Eye (tissue), 1 donor: ENCODE measurements around the gene SLC22A2.
A peak's percentile ranks its signal among the peaks of the same experiment; 100 is the strongest.

Experiments used
- DNase-seq: peaks from one replicate; pipeline ENCODE4 v3.0.0-alpha.2; 2015

SLC22A2 gene

GRCh38 chr6:160273196-160273595, 14.6 kb upstream of the SLC22A2 start:
- DNase-seq: no peak

GRCh38 chr6:160272707-160273106, 14.1 kb upstream of the SLC22A2 start:
- DNase-seq: no peak

- no peak for DNase-seq
Observed at GRCh38 chr6:160270347-160270746, 11.7 kb upstream of the SLC22A2 start.

- DNase-seq: no peak
Observed at GRCh38 chr6:160269771-160270170, 11.2 kb upstream of the SLC22A2 start.

- no peak for DNase-seq
Observed at GRCh38 chr6:160269023-160269521, 10.5 kb upstream of the SLC22A2 start.

GRCh38 chr6:160267102-160267501, 8.5 kb upstream of the SLC22A2 start:
- DNase-seq: no peak

- no peak for DNase-seq
Observed at GRCh38 chr6:160265869-160266476, 7.4 kb upstream of the SLC22A2 start.

GRCh38 chr6:160264061-160264612, 5.5 kb upstream of the SLC22A2 start:
- no peak for DNase-seq

- no peak for DNase-seq
Observed at GRCh38 chr6:160263196-160263939, 4.7 kb upstream of the SLC22A2 start.

GRCh38 chr6:160261991-160262680, 3.5 kb upstream of the SLC22A2 start:
- DNase-seq: no peak

- DNase-seq: no peak
Observed at GRCh38 chr6:160260803-160261450, 2.3 kb upstream of the SLC22A2 start.

GRCh38 chr6:160260367-160260766, 1.7 kb upstream of the SLC22A2 start:
- DNase-seq: no peak

GRCh38 chr6:160259598-160259997, 977 bp upstream of the SLC22A2 start:
- DNase-seq: peak; percentile 43

- DNase-seq: no peak
Observed at GRCh38 chr6:160259143-160259425, 463 bp upstream of the SLC22A2 start.

- no peak for DNase-seq
Observed at GRCh38 chr6:160256445-160256844, 2.2 kb downstream of the SLC22A2 start.

- no peak for DNase-seq
Observed at GRCh38 chr6:160254467-160255312, 3.9 kb downstream of the SLC22A2 start.

GRCh38 chr6:160253714-160254113, 4.9 kb downstream of the SLC22A2 start:
- DNase-seq: no peak

- DNase-seq: no peak
Observed at GRCh38 chr6:160253292-160253691, 5.3 kb downstream of the SLC22A2 start.

GRCh38 chr6:160252073-160252813, 6.4 kb downstream of the SLC22A2 start:
- no peak for DNase-seq

GRCh38 chr6:160249671-160250070, 8.9 kb downstream of the SLC22A2 start:
- DNase-seq: no peak

- DNase-seq: no peak
Observed at GRCh38 chr6:160248538-160248937, 10.1 kb downstream of the SLC22A2 start.
